Eye (tissue), 1 donor: ENCODE measurements around the gene CDC42EP2.
"Not testable (repeated sequence)": the region's sequence is repeated elsewhere in the genome, so short reads cannot be mapped to it uniquely, and the experiment has no call there.

Source experiments
- DNase-seq: peaks from one replicate; pipeline ENCODE4 v3.0.0-alpha.2; 2015

The CDC42EP2 gene

GRCh38 chr11:65321828-65322485, 7.3 kb downstream of the CDC42EP2 start:
- DNase-seq, result no peak

DNA sequence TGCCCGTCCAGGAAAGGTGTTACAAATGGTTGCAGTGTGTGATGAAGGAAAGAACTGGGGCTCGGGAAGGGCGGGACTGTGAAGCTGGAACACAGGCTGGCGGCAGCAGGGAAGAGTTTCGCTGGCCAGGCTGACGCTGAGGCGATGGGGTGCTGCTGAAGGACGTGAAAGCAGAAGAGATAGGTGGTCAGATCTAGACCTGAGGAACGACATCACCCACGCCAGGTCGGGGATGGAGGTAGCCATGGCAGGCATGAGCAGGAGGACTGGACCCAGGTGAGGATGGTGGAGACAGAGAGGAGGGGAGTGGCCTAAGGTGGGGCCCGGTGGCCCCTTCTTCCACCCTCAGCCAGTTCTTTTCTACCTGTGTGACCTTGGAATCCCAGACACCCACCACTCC, 9.1 kb downstream of the CDC42EP2 start:
- DNase-seq, result no peak

DNA sequence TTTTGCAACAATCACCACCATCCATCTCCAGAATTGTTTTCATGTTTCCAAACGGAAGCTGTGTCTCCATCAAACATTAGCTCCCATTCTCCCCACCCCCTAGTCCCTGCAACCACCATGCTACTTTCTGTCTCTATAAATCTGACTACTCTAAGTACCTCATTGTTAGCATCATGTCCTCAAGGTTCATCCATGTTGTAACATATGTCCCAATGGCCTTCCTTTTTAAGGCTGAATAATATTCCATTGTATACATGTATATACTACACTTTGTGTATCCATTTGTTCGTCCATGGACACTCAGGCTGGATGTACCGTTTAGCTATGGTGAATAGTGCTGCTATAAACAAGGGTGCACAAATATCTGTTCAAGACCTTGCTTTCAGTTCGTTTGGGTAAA, 10.8 kb downstream of the CDC42EP2 start:
- no peak for DNase-seq

DNA sequence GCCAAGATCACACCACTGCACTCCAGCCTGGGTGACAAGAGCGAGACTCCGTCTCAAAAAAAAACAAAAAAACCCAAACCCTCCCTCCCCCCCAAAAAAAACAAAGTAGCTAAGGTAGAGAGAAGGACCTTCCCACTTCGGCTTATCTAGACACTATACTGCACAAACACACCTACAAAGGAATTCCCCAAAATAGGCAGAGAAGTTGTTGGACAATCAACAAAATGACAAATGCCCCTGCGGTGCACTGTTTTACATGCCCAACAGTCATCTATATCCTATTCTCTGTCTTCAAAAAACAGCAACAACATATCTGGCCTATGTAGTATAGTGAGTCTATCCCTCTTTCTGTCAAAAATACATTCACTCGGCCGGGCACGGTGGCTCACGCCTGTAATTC, 12.4 kb downstream of the CDC42EP2 start:
- no peak for DNase-seq

GRCh38 chr11:65329478-65329877, 14.8 kb downstream of the CDC42EP2 start:
- no peak for DNase-seq

- DNase-seq, result peak; percentile 98
Measured at GRCh38 chr11:65329944-65330403, 15.3 kb downstream of the CDC42EP2 start.

DNA sequence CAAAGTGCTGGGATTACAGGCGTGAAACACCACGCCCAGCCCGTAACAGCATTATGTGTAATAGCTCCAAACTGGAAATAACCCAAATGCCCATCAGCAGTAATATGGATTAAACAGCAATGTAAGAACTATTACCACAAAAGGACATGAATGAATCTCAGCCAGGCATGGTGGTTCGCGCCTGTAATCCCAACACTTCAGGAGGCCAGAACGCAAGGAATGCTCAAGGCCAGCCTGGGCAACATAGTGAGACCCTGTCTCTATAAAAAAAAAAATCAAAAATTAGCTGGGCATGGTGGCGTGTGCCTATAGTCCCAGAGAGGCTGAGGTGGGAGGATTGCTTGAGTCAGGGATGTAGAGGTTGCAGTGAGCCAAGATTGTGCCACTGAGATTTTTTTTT, 15.9 kb downstream of the CDC42EP2 start:
- no peak for DNase-seq

DNA sequence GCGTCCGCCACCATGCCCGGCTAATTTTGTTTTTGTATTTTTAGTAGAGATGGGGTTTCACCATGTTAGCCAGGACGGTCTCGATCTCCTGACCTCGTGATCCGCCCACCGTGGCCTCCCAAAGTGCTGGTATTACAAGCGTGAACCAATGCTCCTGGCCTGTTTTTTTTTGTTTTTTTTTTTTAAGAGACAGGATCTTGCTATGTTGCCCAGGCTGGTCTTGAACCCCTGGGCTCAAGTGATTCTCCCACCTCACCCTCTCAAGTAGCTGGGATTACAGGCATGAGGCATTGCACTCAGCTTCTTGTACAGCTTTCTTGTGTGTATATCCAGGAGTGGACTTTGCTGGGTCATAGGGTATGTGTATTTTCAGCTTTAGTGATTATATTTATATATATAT, 17.9 kb downstream of the CDC42EP2 start:
- DNase-seq, result not testable (repeated sequence)

DNA sequence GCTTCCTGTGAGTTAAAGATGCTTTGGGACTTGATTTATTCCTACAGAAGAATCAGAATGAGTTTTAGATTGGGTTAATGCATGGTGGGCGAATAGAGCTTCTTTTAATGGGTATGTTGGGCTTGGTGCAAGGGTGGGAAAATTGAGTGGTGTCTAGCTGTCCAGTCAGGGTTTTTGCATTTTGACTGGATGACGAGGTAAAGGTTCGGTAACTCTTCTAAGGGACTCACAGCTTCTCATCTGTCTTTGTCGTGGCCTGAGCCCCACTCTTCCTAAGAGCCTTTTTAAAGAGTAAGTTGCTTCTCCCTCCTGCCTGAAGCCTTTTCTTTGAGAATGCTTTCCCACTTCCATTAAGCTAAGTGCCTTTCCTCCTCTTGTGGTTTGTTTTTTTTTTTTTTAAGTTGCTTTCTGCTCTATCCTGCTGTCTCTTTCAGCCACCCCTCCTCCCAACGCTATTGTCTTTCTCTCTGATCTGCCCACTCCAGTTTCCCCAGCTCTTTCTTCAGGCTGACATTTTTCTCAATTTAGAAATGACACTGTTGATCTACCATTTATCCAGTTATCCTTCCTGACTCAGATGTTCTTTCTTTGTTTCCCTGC, 20.1 kb downstream of the CDC42EP2 start:
- peak; percentile 22 for DNase-seq

DNA sequence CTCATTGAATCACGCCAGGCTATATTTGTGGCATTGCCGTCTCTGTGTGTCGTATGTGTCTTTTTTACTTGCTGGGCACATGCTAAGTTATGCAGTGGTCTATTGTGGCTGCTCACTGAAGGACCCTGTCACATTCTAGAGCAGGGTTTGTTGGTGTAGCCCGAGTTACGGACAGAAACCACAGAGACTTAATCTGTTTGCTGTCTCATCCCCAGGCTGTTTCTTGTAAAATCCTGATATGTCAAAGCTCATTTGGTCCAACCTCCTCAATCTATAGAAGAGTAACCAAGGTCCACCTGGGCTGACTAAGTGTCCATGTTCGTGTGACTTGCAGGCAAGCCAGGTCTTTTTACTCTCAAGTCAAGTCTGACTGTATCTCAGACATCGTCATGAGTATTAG, 24.0 kb downstream of the CDC42EP2 start:
- no peak for DNase-seq

GRCh38 chr11:65340226-65340625, 25.6 kb downstream of the CDC42EP2 start:
- DNase-seq, result no peak

DNA sequence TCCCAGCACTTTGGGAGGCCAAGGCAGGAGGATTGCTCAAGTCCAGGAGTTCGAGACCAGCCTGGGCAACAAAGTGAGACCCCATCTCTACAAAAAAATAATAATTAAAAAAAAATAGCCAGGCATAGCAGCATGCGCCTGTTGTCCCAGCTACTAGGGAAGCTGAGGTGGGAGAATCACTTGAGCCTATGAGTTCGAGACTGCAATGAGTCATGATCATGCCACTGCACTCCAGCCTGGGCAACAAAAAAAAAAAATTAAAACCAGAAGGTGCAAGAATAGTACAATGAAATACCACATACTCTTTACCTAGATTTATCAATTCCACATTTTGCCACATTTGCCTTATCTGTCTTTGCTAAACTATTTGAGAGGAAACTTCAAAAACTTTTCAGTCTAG, 27.2 kb downstream of the CDC42EP2 start:
- DNase-seq, result no peak

DNA sequence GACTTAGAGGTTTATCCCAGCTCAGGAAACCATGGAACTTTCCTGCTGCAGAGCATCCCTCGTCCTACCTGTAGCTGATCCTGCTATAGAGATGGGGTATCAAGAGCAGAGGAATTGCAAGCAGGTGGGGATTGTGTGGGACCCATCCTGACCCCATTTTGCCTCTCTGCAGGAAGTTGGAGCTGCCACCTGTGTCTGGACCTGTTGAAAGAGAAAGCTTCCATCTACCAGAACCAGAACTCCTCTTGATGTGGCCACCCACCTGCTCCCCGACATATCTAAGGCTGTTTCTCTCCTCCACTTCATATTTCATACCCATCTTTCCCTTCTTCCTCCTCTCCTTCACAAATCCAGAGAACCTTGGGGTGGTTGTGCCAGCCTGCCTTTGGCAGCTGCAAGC, 36.8 kb downstream of the CDC42EP2 start:
- DNase-seq, result no peak

GRCh38 chr11:65352783-65353182, 38.1 kb downstream of the CDC42EP2 start:
- peak; percentile 24 for DNase-seq

- no peak for DNase-seq
Measured at GRCh38 chr11:65353376-65353775, 38.7 kb downstream of the CDC42EP2 start.

GRCh38 chr11:65353900-65354264, 39.2 kb downstream of the CDC42EP2 start:
- DNase-seq, result no peak

- peak; percentile 99 for DNase-seq
Measured at GRCh38 chr11:65354265-65355012, 39.8 kb downstream of the CDC42EP2 start, which contains the start of gene TIGD3. TIGD3 (plus strand) TSS chr11:65354751; CDS start chr11:65355809, 1,058 bp downstream.

DNA sequence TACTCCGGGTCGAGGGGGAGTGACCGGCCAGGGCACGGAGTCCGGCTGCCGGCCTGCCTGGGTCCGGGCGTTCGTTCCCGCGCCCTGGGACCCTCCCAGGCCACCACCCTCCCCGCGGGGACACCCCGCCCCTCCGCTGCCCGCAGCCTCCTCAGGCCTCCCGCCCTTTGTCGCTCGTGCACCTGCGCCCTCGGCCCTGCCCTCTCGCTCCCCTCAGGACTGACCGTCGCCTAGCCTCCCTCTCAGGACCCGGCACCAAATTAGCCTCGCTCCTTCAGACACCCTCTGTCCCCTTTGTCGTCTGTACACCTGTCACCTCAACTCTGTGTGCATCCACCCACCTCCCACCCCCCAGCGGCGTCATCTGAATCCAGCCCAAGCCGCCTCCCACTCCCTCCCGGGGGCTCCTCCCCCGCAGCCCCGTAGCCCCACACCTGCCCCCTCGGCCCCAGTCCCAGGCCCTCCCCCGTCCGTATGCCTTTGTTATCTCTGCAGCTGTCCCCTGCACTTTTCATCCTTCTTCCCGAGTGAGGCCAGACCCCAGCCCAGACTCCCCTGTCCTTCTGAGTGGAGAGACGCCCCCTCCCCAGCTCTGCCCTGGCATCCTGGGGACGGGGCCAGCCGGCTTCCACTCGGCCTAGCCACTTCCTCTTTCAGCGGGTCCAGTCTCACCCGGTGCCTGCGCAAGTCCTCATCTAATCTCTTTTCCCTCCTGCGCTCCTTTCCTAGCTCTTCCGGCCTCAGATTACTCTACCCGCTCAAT, 40.5 kb downstream of the CDC42EP2 start:
- peak; percentile 84 for DNase-seq

GRCh38 chr11:65355776-65356393, 41.2 kb downstream of the CDC42EP2 start:
- peak; percentile 77 for DNase-seq

- DNase-seq, result no peak
Measured at GRCh38 chr11:65356394-65356972, 41.8 kb downstream of the CDC42EP2 start.

- DNase-seq, result no peak
Measured at GRCh38 chr11:65357856-65358356, 43.2 kb downstream of the CDC42EP2 start.

DNA sequence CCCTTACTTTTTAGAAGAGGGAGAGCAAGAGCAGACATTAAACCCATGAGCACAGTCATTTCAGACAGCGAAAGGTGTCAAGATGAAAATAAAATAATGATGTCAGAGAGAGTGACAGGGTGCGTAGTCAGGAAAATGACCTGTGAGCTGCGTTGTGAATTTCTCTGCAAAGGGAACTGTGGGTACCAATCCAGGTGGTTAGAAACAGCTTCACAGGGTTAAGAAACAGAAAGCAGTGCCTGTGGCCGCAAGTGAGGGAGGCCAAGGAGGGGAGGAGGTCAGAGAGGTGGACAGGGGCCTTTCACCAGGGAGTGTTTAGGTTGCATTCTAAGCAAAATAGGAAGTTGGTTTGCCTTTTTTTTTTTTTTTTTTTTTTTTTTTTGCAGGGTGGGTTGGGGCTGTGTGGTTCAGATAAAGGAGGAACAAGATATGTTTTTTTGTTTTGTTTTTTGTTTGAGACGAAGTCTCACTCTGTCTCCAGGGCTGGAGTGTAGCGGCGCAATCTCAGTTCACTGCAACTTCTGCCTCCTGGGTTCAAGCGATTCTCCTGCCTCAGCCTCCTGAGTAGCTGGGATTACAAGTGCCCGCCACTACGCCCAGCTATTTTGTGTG, 47.8 kb downstream of the CDC42EP2 start:
- no peak for DNase-seq
